ENCODE measurements around the gene ZC3HAV1L.
"Not testable (repeated sequence)": the region's sequence is repeated elsewhere in the genome, so short reads cannot be mapped to it uniquely, and the experiment has no call there.

Gene ZC3HAV1L, protein sequence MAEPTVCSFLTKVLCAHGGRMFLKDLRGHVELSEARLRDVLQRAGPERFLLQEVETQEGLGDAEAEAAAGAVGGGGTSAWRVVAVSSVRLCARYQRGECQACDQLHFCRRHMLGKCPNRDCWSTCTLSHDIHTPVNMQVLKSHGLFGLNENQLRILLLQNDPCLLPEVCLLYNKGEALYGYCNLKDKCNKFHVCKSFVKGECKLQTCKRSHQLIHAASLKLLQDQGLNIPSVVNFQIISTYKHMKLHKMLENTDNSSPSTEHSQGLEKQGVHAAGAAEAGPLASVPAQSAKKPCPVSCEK

GRCh38 chr7:139035586-139036353 is at the start of gene ZC3HAV1L:
TSS of gene ZC3HAV1L (minus strand) at chr7:139036042. CDS start at chr7:139036017, 25 bp downstream.
- DNase-seq = peak; percentile 34

- no peak for DNase-seq
Measured at GRCh38 chr7:139084709-139085108, 48.9 kb upstream of the ZC3HAV1L start.

DNA sequence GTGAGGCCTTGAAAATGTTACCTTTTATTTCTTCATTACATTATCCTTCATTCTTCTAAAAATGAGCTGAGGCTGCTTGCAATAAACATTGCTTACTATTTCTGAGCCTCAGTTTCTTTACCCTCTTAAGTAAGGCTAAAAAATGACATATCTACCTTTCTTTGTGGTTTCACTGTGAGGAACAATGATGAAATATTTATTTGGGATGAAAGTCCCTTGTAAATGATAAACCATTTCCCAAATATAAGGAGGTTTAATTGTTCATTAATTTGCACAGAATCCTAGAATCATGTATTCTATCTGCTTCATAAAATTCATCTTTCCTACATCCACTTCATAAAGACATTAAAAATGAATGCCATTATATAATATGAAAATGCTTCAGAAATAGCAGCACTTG is 45.7 kb upstream of the ZC3HAV1L start:
- no peak for DNase-seq

DNA sequence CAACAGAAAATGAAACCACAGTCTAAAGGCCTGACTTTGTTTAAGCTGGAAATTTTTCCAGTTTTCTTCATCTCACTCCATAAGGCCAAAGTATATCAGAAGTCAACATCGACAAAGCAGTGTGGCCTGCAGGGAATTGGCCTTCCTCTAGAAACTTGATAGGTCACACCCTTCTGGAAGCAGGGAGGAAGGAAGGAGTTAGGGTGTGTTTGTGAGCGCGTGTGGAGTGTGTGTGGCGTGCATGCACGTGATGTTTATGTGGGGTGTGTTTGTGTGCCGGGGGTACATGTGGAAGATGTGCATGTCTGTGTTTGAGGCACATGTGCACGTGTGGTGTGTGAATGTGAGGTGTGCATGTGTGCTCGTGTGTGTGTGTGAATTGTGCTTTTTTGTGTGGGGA is 45.1 kb upstream of the ZC3HAV1L start:
- DNase-seq = no peak

DNA sequence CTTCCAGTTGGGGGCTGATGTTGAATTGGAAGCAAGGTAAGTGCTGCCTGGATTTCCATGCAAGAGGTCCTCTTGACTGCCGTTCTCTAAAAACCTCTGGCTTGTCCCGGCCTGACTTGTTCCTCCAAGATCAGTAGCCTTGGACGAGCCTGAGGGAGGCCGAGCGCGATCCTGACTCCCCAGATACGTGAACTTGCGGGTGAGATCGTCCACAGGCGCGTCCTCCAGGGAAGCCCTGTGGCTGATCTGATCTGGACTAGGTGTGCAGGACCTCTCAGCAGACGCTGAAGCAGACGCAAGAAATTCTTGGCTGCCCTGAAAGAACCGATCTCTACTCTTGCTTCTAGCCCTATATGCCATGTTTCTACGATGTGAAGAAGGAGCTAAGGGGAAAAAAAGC is 44.0 kb upstream of the ZC3HAV1L start:
- no peak for DNase-seq

- DNase-seq = no peak
Measured at GRCh38 chr7:139078911-139079310, 43.1 kb upstream of the ZC3HAV1L start.

DNA sequence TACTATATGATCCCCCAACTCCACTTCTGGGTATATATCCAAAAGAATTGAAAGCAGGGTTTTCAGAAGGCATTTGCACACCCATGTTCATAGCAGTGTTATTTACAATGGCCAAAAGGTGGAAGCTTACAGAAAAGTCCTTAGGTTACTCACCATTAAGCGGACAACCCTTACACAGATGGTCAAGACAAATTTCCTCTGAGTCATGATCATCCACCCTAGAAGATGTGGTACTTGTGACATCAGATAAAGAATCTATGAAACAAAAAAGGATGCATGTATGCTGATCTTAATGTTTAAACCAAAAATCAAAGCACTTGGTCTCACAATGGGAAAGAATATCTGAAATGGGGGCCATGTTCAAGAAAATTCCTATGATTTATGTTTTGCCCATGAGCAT is 42.6 kb upstream of the ZC3HAV1L start:
- no peak for DNase-seq

- DNase-seq = not testable (repeated sequence)
Measured at GRCh38 chr7:139077706-139078105, 41.9 kb upstream of the ZC3HAV1L start.

GRCh38 chr7:139075871-139076686 is 40.2 kb upstream of the ZC3HAV1L start:
- no peak for DNase-seq

DNA sequence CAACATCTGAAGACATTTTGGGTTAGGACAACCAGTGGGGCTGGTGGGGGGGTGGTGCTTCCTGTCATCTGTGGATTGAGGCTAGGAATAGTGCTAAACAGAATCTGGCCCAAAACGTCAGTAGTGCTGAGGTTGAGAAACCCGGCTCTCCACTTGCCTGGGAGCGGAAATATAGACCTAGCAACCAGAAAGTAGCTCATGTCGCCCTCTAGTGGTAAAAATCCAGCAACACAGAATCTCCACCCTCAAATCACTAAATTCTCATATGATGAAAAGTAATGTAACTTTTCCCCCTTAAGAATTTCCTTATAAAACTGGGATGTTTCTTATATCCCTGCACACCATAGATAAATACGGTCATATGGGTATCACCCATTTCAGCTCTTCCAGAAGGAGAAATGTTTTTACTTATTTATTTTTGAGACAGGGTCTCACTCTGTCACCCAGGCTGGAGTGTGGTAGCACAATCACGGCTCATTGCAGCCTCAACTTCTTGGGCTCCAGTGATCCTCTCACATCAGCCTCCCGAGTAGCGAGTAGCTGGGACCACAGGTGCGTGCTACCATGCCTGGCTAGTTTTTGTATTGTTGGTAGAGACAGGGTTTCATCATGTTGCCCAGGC is 39.3 kb upstream of the ZC3HAV1L start:
- peak; percentile 88 for DNase-seq

DNA sequence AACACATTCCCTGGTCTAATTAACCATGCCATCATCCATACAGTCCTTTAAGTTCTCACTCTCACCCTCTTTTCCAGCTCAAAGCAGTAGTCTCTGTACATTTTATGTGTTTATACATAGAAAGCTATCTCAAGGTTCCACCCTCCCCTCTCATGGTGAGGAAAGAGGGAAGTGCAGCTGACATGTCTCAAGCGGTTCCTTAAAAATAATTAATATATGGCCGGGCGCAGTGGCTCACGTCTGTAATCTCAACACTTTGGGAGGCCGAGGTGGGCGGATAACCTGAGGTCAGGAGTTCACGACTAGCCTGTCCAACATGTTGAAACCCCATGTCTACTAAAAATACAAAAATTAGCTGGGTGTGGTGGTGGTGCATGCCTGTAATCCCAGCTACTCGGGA is 37.0 kb upstream of the ZC3HAV1L start:
- no peak for DNase-seq

DNA sequence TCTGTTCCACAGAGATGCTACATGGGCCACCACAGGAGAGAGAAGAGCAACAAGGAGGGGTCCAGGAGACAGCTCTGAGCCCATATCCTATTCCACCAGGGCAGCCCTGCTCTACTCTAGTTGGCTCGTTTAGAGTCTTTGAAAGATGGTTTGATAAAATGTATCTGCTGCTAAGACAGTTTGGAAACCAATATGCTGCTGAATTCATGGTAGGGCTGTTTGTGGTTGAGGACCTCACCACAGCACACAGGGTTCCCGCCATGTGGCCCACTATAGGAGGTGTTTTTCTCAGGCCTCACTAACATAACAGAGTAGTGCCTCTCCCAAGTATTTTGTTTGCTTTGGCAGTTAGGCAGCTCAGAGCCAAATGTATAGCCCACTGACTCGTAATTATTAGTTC is 35.8 kb upstream of the ZC3HAV1L start:
- no peak for DNase-seq

- DNase-seq = no peak
Measured at GRCh38 chr7:139068544-139069399, 32.9 kb upstream of the ZC3HAV1L start.

DNA sequence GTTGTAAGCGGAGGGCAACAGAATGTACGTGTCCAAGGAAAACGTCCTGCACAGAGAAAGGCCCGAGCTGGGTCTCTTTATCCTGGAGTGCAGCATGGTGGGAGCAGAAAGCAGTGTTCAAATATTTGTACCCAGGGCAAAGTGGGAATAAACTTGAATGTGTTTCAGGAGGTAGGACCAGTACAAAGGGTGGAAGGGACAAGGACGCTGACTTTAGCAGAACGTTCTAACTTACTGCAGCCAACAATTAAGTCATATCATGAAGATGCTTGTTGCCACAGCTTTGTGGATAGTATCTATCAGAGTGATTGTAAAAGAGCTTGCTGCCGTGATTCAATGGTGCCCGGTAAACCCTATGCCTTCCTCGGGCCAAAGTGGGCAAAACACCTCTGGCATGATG is 30.5 kb upstream of the ZC3HAV1L start:
- DNase-seq = no peak

DNA sequence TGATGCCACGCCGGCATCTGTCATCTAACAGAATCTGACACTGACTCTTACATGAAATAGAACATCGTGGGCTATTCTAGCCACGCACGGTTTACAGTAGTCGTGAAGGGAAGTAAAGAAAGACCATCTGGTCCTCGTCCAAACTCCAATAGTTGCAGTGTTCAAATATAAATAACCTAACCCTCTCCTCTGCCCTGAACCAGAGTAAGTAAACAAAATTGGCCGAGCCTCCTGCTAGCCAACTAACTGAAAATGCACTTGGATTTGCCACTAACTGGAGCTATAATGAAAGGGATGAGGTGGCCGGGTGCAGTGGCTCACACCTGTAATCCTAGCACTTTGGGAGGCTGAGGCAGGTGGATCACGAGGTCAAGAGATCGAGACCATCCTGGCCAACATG is 29.5 kb upstream of the ZC3HAV1L start:
- no peak for DNase-seq

- DNase-seq = no peak
Measured at GRCh38 chr7:139061416-139061815, 25.6 kb upstream of the ZC3HAV1L start.

- DNase-seq = no peak
Measured at GRCh38 chr7:139060695-139061237, 24.9 kb upstream of the ZC3HAV1L start.

GRCh38 chr7:139059905-139060304 is 24.1 kb upstream of the ZC3HAV1L start:
- no peak for DNase-seq

DNA sequence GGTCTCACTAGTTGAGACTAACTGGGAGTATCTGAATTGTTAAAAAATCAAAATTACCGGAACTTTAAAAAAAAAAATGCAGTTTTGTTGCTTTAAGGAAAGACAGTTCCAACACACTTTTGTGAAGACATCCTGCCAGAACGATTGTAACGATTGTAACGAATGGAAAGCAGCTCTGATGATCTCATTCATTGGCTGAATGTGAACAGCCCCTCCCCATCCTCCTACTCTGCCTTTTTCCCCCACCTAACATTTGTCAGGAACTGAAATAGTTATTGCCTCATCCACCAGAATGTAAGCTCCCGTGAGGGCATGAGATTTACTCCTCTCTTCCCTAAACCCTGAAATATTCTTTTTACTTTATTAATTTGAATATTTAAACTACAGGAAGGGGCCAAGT is 23.1 kb upstream of the ZC3HAV1L start:
- no peak for DNase-seq

DNA sequence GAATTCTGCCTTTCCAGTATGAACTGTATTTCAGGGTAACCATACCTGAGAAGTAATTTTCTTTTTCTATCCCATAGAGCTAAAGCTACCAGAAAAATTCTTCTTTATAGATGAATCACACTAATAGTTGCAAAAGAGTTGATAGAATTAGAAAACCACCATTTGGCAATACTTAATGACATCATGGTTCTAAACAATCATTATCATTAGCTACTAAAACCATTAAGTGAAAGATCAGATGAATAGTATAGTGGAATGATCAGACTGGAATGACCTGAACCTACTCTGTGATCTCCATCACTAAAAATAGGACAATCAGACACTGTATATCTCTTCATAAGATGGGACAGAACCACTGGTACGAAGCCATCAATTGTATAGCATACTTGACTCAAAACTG is 19.8 kb upstream of the ZC3HAV1L start:
- no peak for DNase-seq

DNA sequence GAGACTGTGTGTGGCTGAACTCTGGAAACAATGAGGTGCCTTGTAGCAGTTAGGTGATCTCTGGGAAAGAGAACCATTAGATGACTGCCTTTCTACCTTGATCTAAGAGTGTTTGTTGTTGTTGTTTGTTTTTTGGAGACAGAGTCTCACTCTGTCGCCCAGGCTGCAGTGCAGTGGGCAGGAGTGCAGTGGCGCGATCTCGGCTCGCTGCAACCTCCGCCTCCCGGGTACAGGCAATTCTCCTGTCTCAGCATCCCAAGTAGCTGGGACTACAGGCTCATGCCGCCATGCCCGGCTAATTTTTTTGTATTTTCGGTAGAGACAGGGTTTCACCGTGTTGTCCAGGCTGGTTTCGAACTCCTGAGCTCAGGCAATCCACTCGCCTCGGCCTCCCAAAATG is 18.8 kb upstream of the ZC3HAV1L start:
- DNase-seq = not testable (repeated sequence)

GRCh38 chr7:139054101-139054500 is 18.3 kb upstream of the ZC3HAV1L start:
- no peak for DNase-seq

Data from CD4-positive, alpha-beta T cell treated with Interleukin-10 for 1 hour (primary cell).